ENCODE measurements around the gene PLD1.
"Not testable (repeated sequence)": the region's sequence is repeated elsewhere in the genome, so short reads cannot be mapped to it uniquely, and the experiment has no call there.

Gene PLD1

DNA sequence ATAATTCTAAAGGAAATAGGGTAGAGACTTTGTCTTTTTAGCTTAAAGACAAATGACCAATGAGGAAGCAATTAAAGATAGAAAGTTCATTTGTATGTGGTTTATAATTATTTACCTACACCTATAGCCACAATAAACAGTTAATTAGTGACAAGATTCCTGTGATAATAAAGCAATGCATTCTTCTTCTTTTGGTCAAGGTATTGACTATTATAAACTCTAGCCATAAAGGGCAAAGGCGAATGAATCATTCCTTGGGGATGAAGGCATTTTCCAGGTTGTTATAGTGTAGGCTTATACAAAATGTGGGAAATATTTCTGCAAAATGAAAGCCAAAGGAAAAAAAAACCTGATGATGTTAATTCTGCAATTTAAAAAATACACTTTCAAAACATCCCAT lies 115.4 kb downstream of the PLD1 start:
- POLR2A ChIA-PET: no interaction called here
- no peaks in the 10 kb centered on the region for H3K4me1 ChIP-seq (ENCODE audit: control insufficient read depth, insufficient read depth, low read length)
- CTCF ChIA-PET: interaction anchor here (0.6 kb wide), 1 partner anchor 9 kb away, joined by 3 read pairs; no protein-coding TSS in a partner anchor

GRCh38 chr3:171692551-171692950 lies 117.7 kb downstream of the PLD1 start:
- CTCF ChIA-PET; H3K4me1 ChIP-seq (ENCODE audit: control insufficient read depth, insufficient read depth, low read length); H3K4me3 ChIP-seq (ENCODE audit: low read depth, low read length); H3K9me3 ChIP-seq (ENCODE audit: control insufficient read depth, insufficient read depth, low read depth, low read length); H3K36me3 ChIP-seq (ENCODE audit: control insufficient read depth in 2 of 2, insufficient read depth in 1 of 2, low read length in 2 of 2); POLR2A ChIA-PET; H3K27ac ChIP-seq (ENCODE audit: extremely low read depth, low read depth, low read length): not testable (repeated sequence)

More for the DNA sequence above, 115.4 kb downstream of the PLD1 start:
- TF ChIP-seq, protein P1, sequence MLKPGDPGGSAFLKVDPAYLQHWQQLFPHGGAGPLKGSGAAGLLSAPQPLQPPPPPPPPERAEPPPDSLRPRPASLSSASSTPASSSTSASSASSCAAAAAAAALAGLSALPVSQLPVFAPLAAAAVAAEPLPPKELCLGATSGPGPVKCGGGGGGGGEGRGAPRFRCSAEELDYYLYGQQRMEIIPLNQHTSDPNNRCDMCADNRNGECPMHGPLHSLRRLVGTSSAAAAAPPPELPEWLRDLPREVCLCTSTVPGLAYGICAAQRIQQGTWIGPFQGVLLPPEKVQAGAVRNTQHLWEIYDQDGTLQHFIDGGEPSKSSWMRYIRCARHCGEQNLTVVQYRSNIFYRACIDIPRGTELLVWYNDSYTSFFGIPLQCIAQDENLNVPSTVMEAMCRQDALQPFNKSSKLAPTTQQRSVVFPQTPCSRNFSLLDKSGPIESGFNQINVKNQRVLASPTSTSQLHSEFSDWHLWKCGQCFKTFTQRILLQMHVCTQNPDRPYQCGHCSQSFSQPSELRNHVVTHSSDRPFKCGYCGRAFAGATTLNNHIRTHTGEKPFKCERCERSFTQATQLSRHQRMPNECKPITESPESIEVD (tag by site-specific recombination; IDR thresholded peaks at IDR 0.05): no peak
- TF ChIP-seq ZNF692 (tag by site-specific recombination; IDR thresholded peaks at IDR 0.05) (no peak), BCL11B (tag by site-specific recombination; IDR thresholded peaks at IDR 0.05; ENCODE audit: low read depth) (no peak), ZNF555 (tag by site-specific recombination; conservative IDR thresholded peaks at IDR 0.05) (no peak), ZNF48 (tag by site-specific recombination; IDR thresholded peaks at IDR 0.05) (no peak), ZNF335 (tag by site-specific recombination; conservative IDR thresholded peaks at IDR 0.05) (no peak), ZNF169 (tag by site-specific recombination; IDR thresholded peaks at IDR 0.05) (no peak), HOXD13 (CRISPR knock-in tag; IDR thresholded peaks at IDR 0.05; ENCODE audit: borderline replicate concordance) (no peak), ZFP69B (tag by site-specific recombination; IDR thresholded peaks at IDR 0.05) (no peak), ZNF521 (tag by site-specific recombination; IDR thresholded peaks at IDR 0.05) (no peak)
- Histone ChIP-seq H3K9me3 (ENCODE audit: control insufficient read depth, insufficient read depth, low read depth, low read length) (no peaks in the 10 kb centered on the region), H3K27ac (ENCODE audit: extremely low read depth, low read depth, low read length) (no peak overlapping the region), H3K36me3 (ENCODE audit: control insufficient read depth in 2 of 2, insufficient read depth in 1 of 2, low read length in 2 of 2) (peaks cover 0 to 3% of the 10 kb centered on the region in 2 experiments; a peak in 1 of 3 replicates), H3K4me3 (ENCODE audit: low read depth, low read length) (no peak overlapping the region)

DNA sequence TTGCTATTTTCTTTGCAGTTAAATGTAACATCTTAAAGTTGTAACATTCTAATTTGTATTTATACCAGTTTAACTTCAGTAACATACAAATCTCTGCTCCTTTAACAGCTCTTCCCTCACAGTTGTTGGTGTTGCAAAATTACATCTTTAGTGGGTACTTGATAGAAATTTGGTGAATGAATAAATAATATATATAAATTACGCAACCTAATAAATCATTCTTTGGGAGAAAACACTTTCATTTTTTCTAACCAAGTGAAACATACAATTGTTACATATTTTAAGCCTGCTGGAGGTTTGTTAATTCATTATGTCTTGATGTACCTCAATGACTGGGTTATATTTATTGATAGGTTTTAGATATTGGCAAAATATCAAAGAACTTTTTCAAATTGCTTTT lies 118.8 kb downstream of the PLD1 start:
- POLR2A ChIA-PET: no interaction called here
- Histone ChIP-seq H3K36me3 (ENCODE audit: control insufficient read depth in 2 of 2, insufficient read depth in 1 of 2, low read length in 2 of 2) (peaks cover 0 to 3% of the 10 kb centered on the region in 2 experiments; a peak in 1 of 3 replicates), H3K27ac (ENCODE audit: extremely low read depth, low read depth, low read length) (no peak overlapping the region), H3K9me3 (ENCODE audit: control insufficient read depth, insufficient read depth, low read depth, low read length) (no peaks in the 10 kb centered on the region), H3K4me3 (ENCODE audit: low read depth, low read length) (no peak overlapping the region), H3K4me1 (ENCODE audit: control insufficient read depth, insufficient read depth, low read length) (no peaks in the 10 kb centered on the region)
- CTCF ChIA-PET: no interaction called here
- TF ChIP-seq PRDM1 (tag by site-specific recombination; IDR thresholded peaks at IDR 0.05) (no peak), SCRT2 (tag by site-specific recombination; IDR thresholded peaks at IDR 0.05) (no peak), ZNF692 (tag by site-specific recombination; IDR thresholded peaks at IDR 0.05) (no peak), ZFP41 (tag by site-specific recombination; IDR thresholded peaks at IDR 0.05; ENCODE audit: borderline replicate concordance) (no peak), ZNF24 (tag by site-specific recombination; IDR thresholded peaks at IDR 0.05) (no peak), PATZ1 (tag by site-specific recombination; IDR thresholded peaks at IDR 0.05) (no peak), ZNF707 (tag by site-specific recombination; IDR thresholded peaks at IDR 0.05) (no peak), ZSCAN16 (tag by site-specific recombination; IDR thresholded peaks at IDR 0.05) (no peak), ZNF423 (tag by site-specific recombination; IDR thresholded peaks at IDR 0.05) (no peak), ZBTB7A (tag by site-specific recombination; IDR thresholded peaks at IDR 0.05; ENCODE audit: low read depth) (no peak)
- TF ChIP-seq, protein P2, sequence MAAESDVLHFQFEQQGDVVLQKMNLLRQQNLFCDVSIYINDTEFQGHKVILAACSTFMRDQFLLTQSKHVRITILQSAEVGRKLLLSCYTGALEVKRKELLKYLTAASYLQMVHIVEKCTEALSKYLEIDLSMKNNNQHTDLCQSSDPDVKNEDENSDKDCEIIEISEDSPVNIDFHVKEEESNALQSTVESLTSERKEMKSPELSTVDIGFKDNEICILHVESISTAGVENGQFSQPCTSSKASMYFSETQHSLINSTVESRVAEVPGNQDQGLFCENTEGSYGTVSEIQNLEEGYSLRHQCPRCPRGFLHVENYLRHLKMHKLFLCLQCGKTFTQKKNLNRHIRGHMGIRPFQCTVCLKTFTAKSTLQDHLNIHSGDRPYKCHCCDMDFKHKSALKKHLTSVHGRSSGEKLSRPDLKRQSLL (tag by site-specific recombination; IDR thresholded peaks at IDR 0.05): no peak
- TF ChIP-seq, protein P3, sequence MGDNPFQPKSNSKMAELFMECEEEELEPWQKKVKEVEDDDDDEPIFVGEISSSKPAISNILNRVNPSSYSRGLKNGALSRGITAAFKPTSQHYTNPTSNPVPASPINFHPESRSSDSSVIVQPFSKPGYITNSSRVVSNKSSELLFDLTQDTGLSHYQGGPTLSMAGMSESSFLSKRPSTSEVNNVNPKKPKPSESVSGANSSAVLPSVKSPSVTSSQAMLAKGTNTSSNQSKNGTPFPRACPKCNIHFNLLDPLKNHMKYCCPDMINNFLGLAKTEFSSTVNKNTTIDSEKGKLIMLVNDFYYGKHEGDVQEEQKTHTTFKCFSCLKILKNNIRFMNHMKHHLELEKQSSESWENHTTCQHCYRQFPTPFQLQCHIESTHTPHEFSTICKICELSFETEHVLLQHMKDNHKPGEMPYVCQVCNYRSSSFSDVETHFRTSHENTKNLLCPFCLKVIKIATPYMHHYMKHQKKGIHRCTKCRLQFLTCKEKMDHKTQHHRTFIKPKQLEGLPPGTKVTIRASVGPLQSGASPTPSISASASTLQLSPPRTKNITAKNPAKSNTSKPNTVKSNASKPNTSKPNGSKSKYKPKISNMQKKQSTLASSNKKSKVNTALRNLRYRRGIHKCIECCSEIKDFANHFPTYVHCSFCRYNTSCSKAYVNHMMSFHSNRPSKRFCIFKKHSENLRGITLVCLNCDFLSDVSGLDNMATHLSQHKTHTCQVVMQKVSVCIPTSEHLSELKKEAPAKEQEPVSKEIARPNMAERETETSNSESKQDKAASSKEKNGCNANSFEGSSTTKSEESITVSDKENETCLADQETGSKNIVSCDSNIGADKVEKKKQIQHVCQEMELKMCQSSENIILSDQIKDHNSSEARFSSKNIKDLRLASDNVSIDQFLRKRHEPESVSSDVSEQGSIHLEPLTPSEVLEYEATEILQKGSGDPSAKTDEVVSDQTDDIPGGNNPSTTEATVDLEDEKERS (tag by site-specific recombination; IDR thresholded peaks at IDR 0.05): no peak

Measured in HEK293 (cell line).